Epithelial cell of proximal tubule (primary cell): ENCODE data around the gene DDX60. TPM values are rescaled to one million over a fixed set of nuclear protein-coding genes. Genes with fewer than 3 reads are reported as not detected.
"Not testable (repeated sequence)": the region's sequence is repeated elsewhere in the genome, so short reads cannot be mapped to it uniquely, and the experiment has no call there.

Source experiments
- DNase-seq: peaks from one replicate; pipeline ENCODE4 v3.0.0-alpha.2; 2011; ENCODE audit warnings: low read depth
- H3K4me3 ChIP-seq: 2 replicates; pipeline ENCODE4 v1.5.1; 2011; ENCODE audit warnings: low read depth, mild to moderate bottlenecking, low read length
- CTCF ChIP-seq: conservative IDR thresholded peaks from 2 replicates; pipeline ENCODE4 v1.5.1; 2012; ENCODE audit warnings: low read depth, mild to moderate bottlenecking, low read length
- total RNA-seq: library from RNA; depleted of rRNA; stranded (reverse); fragments of >200 nt; gene quantifications from 2 replicates; pipeline ENCODE4 v1.2.3, GENCODE V29; 2015

The DDX60 gene
- total RNA-seq, 1 donor from 2014 or later = 16.7 TPM

- TF ChIP-seq CTCF = no peak
- H3K4me3 ChIP-seq = no peak overlapping the region
- no peak for DNase-seq
These were observed 35.2 kb upstream of the DDX60 start for GRCh38 chr4:168353746-168354145.

- no peak for TF ChIP-seq CTCF
- no peak for DNase-seq
- no peak overlapping the region for H3K4me3 ChIP-seq
These were observed 19.0 kb upstream of the DDX60 start for GRCh38 chr4:168337550-168337940.

- no peak for DNase-seq
- no peak overlapping the region for H3K4me3 ChIP-seq
- TF ChIP-seq CTCF = no peak
These were observed 18.4 kb upstream of the DDX60 start for GRCh38 chr4:168336837-168337549.

GRCh38 chr4:168335621-168336020 lies 17.1 kb upstream of the DDX60 start:
- DNase-seq = no peak
- H3K4me3 ChIP-seq = no peak overlapping the region
- no peak for TF ChIP-seq CTCF

- no peak for DNase-seq
- no peak overlapping the region for H3K4me3 ChIP-seq
- TF ChIP-seq CTCF = no peak
These were observed 15.5 kb upstream of the DDX60 start for GRCh38 chr4:168334053-168334452.

GRCh38 chr4:168330575-168330974 lies 12.0 kb upstream of the DDX60 start:
- not testable (repeated sequence) for DNase-seq, H3K4me3 ChIP-seq

- no peak for TF ChIP-seq CTCF
- DNase-seq = no peak
- no peak overlapping the region for H3K4me3 ChIP-seq
These were observed 7.0 kb upstream of the DDX60 start for GRCh38 chr4:168325591-168325990.
